Measurements from ENCODE around the gene NACC2.
"Not testable (repeated sequence)": the region's sequence is repeated elsewhere in the genome, so short reads cannot be mapped to it uniquely, and the experiment has no call there.

NACC2 gene

DNA sequence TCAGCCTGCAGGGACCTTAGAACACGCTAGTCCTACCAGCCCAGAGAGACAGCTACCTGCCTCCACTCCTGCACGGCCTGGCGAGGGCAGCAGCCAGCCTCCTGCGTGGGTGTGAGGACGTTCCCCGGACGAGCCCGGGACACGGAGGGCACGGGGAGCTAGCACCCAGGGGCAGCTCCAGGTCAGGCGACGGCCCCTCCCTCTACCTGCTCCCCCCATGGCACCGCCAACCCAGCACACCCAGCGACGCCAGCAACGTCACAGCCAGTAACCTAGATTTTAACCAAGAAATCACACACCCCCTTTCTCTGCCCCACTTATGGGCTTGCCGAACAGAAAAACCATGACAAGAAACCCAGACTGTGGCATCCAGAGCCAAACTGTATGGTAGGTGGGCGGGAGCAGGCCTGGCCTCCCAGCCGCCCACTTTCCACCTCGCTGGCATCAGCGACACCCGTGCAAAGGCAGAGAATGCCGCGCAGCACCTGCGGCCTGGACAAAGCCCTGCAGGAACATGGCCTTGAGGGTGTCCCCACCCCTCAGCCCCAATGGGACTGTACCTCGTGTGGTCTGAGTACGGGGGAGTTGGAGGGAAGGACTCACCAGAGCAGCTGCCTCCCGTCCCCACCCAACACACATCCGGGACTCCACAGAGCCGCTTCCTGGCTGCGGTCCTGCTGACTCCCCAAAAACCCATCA, 47.9 kb downstream of the NACC2 start:
- no peak for DNase-seq (ENCODE audit: low read depth in 1 of 2, low spot score in 1 of 2)

DNA sequence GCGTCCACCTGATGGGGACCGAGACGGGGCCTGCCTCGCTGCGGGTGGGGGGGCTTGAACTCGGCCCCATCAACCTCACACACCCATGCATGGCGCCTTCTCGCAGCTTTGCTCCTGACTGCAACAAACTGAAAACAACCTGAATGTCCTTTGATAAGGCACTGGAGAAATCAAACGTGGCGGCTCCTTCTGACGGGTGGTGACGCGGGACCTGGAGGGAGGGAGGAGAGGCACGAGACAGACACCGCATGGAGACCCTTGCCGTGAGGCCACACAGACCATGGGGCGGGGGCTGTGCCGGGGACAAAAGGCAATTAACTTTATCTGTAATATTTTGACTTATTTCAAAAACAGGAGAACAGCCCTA, 48.6 kb downstream of the NACC2 start:
- DNase-seq (ENCODE audit: low read depth in 1 of 2, low spot score in 1 of 2) = no peak

DNA sequence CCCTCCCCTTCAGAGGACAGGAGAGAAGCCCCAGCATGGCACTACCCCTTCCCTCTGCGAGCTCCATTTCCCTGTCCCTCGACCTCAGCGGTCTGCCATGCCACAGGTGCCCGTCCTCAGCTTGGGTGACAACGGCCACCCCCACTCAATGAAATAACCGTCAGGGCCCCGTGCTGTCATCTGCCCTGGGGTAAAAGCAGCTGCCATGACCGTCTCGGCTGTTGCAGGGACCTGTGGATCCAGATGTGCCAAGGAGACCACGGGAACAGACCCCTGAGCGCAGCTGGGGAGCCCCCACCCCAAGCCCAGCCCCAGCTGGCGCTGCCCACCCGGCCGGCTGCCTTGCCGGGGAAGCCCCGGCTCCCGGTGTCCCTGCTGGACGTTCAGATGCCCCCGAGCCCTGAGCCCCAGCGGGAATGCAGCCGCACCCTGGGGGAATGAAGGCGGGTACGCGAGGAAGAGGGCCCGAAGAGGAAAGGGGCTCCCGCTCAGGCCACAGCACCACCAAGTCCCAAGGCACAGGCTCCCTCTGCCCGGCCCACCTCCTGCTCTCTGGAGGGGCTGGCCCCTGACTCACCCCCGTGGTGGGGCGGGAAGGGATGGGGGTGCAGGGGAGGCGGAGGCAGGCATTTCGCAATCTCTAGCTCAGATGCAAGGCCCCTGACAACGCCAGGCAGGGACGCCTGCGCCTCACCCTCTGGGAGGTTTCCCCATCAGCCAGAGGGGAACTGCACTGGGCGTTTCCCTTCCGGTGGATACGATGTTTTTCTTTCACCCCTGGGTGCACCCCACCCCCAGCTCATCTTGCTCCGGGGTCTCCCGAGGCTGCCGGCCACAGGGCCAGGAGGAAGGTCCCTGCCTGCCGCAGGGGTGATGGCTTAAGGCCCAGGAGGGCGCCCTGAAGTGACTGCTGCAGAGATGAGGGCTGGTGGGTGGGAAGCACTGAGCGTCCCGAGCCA, 49.2 kb downstream of the NACC2 start:
- DNase-seq (ENCODE audit: low read depth in 1 of 2, low spot score in 1 of 2) = no peak

DNA sequence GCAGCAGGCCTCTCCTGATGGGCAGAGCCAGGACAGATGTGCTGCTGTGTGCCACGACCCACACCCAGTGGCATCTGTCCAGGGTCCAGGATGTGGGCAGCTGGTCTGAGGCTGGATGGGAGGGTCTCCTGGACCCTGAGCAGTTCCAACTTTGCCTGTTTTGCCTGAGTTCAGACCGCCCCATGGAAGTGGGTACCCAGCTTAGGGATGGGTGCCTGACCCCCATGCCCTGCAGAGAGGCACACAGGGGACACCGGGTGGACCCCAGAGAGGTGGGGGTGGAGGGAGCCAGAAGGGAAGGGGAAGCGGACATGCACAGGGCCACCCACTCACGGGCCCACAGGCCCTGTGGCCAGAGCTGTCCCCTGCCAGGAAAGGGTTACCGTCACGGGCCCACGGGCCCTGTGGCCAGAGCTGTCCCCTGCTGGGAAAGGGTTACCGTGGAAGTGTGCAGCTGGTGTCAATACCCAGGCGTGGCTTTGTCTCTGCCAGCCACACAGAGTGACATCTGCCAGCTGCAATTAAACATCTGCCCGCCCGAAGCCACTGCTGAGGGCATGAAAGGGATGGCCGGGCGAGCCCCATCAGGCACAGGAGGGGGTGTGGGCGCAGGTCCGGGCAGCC, 50.0 kb downstream of the NACC2 start:
- no peak for DNase-seq (ENCODE audit: low read depth in 1 of 2, low spot score in 1 of 2)

DNA sequence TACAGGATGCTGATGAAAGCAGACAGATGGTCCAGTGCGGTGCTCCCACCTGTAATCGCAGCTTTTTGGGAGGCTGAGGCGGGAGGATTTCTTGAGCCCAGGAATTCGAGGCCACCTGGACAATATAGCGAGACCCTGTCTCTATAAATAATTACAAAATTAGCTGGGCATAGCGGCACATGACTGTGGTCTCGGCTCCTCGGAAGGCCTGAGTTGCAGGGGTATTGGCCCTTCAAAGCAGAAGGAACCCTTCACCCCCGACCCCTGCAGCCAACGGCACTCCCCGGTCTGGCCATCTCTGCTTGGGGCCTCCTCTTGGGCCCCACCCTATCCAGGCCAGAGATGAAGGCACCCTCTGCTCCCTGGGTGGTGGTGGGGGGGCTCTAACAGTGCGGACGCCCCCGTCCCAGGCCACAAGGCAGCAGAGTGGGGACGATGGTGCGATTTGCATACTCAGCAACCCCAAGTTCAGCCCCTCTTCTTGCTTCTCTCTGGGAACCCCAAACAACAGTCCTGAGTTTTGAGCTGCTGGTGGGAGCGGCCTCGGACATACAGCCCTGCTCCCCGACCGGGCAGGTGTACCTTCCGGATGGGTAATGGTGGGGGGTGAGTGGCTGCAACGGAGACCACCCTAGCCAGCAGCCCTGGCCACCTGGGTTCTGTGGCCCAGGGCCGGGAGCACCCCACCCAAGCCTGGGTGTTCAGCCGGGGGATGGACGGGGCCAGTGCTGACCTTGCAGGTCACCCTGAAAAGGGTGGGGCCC, 50.7 kb downstream of the NACC2 start:
- no peak for DNase-seq (ENCODE audit: low read depth in 1 of 2, low spot score in 1 of 2)

DNA sequence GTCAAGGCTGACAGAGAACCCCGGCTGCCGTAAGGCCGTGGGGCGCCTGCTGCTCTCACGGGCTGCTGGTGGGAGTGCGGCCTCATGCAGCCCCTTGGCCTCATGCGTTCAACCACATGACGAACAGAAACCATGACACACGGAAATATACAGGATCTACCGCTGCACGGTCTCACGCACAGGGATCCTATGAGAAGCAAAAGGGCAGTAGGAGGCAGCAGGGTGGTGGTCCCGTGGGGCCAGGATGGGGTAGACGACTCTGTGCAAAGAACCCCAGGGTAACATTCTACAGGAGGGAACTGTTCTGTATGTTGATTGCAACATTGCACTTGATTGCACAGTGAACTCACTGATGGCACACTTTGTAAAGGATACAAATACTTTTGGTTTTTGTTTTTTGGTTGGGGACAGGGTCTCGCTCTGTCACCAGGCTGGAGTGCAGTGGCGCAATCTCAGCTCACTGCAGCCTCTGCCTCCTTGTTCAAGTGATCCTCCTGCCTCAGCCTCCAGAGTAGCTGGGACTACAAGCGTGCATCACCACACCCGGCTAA, 51.6 kb downstream of the NACC2 start:
- DNase-seq (ENCODE audit: low read depth in 1 of 2, low spot score in 1 of 2) = no peak

DNA sequence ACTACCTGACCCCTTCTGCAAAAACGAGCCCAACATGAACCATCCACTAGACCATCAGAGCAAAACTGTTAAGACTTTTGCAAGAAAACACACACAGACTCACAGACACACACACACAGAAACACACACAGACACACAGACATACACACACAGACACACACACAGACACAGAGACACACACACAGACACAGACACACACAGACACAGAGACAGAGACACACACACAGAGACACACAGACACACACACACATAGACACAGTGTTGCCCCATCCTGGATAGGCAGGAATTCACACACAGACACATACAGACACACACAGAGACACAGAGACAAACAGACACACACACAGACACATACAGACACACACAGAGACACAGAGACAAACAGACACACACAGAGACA, 52.5 kb downstream of the NACC2 start:
- no peak for DNase-seq (ENCODE audit: low read depth in 1 of 2, low spot score in 1 of 2)

DNA sequence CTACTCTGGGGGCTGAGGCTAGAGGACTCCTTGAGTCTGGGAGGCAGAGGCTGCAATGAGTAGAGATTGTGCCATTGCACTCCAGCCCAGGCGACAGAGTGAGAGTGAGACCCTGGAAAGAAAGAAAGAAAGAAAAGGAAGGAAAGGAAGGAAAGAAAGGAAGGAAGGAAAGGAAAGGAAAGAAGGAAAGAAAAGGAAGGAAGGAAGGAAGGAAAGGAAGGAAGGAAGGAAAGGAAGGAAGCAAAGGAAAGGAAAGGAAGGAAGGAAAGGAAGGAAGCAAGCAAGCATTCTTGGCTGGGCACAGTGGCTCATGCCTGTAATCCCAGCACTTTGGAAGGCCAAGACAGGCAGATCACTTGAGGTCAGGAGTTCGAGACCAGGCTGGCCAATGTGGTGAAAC, 54.2 kb downstream of the NACC2 start:
- DNase-seq (ENCODE audit: low read depth in 1 of 2, low spot score in 1 of 2) = not testable (repeated sequence)

DNA sequence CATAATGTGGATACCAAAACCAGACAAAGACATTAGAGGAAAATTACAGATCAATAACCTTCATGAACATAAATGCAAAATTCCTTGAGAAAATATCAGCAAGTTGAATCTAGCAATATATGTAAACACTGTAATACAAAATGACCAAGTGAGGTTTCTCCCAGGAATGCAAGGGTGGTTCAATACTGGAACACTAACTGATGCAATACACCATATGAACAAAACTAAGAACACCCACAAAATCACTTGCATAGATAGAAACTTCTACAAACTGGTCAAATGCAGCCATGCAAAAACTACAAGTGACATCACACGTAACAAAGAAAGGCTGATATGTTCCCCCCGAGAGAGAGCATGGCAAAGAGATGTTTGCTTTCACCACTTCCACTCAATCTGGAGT, 55.6 kb downstream of the NACC2 start:
- no peak for DNase-seq (ENCODE audit: low read depth in 1 of 2, low spot score in 1 of 2)

DNA sequence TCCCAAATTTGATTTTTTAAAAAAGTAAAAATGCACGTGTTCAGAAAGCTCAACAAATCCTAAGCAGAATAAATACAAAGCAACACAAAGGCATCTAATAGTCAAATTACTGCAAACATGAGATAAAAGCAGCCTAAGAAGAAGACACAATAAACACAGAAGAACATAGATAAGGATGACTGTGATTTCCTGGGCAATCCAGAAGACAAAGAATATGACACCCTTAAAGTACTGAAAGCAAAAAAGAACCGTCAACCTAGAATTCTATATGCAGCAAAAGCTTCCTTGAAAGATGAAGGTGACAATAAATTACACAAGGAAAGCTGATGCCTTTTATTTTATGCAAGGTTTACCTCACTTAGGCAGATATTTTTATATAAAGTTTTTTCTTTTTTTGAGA, 58.2 kb downstream of the NACC2 start:
- DNase-seq (ENCODE audit: low read depth in 1 of 2, low spot score in 1 of 2) = no peak

DNA sequence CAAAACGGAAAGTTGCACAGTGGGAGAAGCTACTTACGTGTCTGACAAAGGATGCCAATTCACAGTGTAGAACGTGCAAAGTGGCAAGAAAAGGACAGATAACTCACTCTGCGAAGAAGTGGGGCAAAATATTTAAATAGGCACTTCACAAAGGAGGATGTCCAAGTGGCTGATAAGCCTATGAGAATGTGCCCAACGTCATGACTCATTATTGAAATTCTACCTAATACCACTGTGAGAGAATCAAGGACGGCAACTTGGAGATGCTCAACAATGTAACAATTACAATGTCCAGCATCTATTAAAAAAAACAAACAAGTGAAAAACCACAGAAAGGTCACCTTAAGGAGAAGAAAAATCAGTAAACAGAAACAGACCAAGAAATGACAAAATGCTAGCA, 59.0 kb downstream of the NACC2 start:
- DNase-seq (ENCODE audit: low read depth in 1 of 2, low spot score in 1 of 2) = no peak

DNA sequence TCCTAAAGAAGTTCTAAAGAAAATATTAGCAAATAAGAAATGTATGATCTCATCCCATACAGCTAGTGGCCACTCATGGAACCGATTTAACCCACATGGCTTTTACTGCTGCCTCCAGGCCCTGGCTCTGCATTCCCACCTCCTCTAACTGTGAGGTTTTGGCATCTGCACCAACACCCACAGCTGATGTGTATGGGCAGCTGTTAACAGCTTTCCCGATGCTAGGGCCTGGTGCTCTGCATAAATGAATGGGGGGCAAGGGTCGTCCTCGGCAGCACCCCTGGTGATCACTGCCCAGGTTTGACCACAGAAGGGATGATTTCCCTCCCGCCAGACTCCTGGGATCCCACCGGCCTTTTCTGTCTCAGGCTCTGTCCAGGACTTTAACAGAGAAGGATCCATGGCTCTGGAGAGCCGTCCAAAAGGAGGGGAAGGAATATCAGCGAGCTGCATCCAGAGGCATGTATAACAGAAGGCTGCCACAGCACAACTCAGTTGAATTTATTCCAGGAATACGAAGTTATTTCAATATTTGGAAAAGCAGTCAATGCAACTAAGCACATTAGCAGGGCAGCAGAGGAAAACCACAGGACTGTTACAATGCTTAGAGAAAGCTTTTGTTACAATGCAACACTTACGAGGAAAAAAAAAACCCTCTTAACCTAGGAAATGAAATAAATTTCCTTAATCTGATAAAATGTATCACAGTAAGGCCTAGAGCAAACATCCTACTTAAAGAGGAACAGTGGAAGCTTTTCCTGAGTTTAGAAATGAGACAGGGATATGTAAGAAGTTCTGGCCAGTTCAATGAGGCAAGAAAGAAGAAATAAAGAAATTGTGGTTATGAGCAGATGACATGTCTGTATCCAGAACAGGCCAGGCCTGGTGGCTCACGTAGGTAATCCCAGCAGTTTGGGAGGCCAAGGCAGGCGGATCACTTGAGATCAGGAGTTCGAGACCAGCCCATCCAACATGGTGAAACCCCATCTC, 63.1 kb downstream of the NACC2 start:
- DNase-seq (ENCODE audit: low read depth in 1 of 2, low spot score in 1 of 2) = no peak

DNA sequence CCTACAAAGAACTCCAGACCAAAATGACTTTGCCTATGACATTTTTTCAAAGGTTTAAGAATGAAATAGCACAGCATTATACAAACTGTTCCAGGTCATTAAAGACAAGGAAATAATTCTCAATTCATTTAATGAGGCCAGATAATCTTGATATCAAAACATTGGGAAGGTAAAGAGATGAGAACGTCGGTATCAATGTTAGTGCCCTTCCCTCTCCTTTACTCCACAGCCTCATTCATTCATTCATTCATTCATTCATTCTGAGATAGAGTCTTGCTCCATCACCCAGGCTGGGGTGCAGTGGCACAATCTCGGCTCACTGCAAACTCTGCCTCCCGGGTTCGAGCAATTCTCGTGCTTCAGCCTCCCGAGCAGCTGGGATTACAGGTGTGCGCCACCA, 64.0 kb downstream of the NACC2 start:
- DNase-seq (ENCODE audit: low read depth in 1 of 2, low spot score in 1 of 2) = no peak

DNA sequence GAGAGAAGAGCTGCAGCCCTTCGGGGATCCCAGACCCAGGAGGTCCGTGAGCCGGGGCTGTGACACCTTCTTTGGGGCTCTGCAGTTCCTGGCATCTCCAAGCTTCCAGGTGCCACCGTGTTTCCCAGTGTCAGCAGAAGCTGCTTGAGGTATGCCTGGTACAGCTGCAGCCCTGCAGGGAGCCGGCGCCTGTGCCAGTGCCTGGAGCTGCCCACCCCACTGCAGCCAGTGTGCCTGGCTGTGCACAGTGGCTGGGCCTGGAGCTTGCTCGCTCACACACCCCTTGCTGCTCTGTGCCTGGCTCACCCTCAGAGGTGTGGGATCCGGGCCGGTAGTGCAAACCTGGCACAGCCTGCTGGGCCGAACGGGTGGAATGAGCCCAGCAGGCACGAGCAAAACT, 65.5 kb downstream of the NACC2 start:
- DNase-seq (ENCODE audit: low read depth in 1 of 2, low spot score in 1 of 2) = no peak

DNA sequence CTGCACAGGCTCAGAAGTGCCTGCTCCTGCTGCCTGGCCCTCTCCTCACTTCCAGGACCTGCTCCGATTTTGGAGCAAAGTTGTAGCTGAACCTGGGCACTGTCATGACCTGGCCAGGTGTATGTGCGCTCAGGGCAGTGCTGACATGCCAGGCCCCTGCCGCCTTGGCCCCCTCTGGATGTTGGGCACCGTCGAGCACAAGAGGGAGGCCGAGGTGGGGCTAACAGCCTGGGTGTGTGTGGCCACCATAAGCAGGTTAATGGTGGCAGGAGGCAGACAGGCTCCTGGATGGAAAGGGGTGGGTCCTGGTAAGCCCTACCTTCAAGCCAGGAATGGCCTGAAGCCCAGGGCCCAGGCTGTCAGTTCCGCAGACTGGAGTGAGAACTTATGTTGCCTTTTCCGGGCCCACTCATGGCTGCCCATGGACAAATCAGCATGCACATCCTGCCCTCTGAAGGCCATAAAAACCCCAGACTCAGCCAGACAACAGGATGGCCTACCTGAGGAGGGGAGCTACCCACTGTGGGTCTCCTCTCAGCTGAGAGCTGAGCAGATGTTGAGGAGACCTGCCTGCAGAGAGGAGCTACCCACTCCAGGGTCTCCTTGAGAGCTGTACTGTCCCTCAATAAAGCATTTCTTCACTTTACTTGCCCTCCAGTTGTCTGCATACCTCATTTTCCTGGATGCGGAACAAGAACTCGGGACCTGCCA, 66.2 kb downstream of the NACC2 start:
- DNase-seq (ENCODE audit: low read depth in 1 of 2, low spot score in 1 of 2) = no peak

DNA sequence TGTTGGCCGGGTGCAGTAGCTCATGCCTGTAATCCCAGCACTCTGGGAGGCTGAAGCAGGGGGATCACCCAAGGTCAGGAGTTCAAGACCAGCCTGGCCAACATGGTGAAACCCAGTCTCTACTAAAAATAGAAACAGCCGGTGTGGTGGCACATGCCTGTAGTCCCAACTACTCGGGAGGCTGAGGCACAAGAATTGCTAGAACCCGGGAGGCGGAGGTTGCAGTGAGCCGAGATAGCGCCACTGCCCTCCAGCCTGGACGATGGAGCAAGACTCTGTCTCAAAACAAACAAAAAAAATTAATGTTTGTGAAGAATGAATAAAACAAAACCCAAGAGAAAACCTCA, 68.2 kb downstream of the NACC2 start:
- DNase-seq (ENCODE audit: low read depth in 1 of 2, low spot score in 1 of 2) = not testable (repeated sequence)

DNA sequence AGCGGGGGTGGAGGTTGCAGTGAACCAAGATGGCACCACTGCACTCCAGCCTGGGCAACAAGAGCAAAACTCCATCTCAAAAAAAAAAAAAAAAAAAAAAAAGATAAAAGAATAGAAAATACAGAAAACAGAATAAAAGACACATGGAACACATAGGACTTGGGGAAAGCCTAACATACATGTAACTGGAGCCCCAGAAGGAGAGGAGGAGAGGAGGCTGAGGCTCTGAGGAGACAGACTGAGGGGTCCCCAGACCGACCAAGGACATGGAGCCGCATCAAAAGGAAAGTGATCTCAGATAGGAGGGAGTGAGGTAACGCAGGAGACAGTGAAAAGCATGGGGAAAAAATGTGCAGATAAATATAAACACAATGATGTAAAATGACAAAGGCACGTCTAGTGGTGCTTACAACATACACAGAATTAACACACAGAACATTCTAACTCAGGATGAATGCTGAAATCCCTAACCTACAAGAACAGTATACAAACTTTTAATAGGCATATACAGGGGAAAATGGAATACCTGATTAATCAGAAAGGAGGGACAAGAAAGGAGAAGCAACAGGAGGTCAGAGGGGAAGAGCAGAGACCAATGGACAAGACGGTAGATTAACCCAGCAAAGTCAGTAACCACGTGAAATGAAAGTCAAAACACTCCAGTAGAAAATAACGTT, 68.7 kb downstream of the NACC2 start:
- no peak for DNase-seq (ENCODE audit: low read depth in 1 of 2, low spot score in 1 of 2)

DNA sequence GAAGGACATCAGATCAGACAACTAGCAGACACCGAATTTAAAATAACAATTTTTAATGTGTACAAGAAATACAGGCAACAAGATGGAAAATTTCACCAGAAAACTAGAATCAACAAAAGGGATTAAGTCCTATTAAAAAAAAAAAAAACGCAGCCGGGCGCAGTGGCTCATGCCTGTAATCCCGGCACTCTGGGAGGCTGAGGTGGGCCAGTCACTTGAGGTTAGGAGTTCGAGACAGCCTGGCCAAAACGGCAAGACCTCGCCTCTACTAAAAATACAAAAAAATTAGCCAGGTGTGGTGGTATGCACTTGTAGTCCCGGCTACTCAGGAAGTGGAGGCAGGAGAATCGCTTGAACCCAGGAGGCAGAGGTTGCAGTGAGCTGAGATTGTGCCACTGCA, 69.6 kb downstream of the NACC2 start:
- DNase-seq (ENCODE audit: low read depth in 1 of 2, low spot score in 1 of 2) = no peak

All from stimulated activated CD4-positive, alpha-beta T cell treated with anti-CD3 and anti-CD28 coated beads, Interleukin-15, amount 100 ng/mL, for 1 hour (primary cell).